GM18511 (cell line): Measurements from ENCODE around the gene TNKS2.
"Not testable (repeated sequence)": the region's sequence is repeated elsewhere in the genome, so short reads cannot be mapped to it uniquely, and the experiment has no call there.

Experiments used
- ATAC-seq: cut with Tn5 transposase; IDR thresholded peaks from one replicate; pipeline ENCODE4 v1.9.1; 2021; ENCODE audit warnings: mild to moderate bottlenecking, moderate library complexity; ENCODE audit not compliant: unreplicated experiment

Gene TNKS2

GRCh38 chr10:91864744-91865143, 66.5 kb downstream of the TNKS2 start:
- ATAC-seq = no peak

GRCh38 chr10:91865562-91866081, 67.4 kb downstream of the TNKS2 start:
- ATAC-seq = no peak

- ATAC-seq = no peak
Observed at GRCh38 chr10:91875156-91875555, 76.9 kb downstream of the TNKS2 start.

GRCh38 chr10:91875779-91876178, 77.6 kb downstream of the TNKS2 start:
- ATAC-seq = no peak

GRCh38 chr10:91879515-91880170, 81.4 kb downstream of the TNKS2 start:
- no peak for ATAC-seq

- no peak for ATAC-seq
Observed at GRCh38 chr10:91880310-91880709, 82.1 kb downstream of the TNKS2 start.

GRCh38 chr10:91883549-91884444, 85.6 kb downstream of the TNKS2 start:
- ATAC-seq = no peak

GRCh38 chr10:91884536-91884935, 86.3 kb downstream of the TNKS2 start:
- no peak for ATAC-seq

- ATAC-seq = no peak
Observed at GRCh38 chr10:91885362-91886079, 87.3 kb downstream of the TNKS2 start.

GRCh38 chr10:91886954-91887271, 88.7 kb downstream of the TNKS2 start:
- ATAC-seq = no peak

GRCh38 chr10:91887272-91888076, 89.2 kb downstream of the TNKS2 start:
- ATAC-seq = no peak

- ATAC-seq = no peak
Observed at GRCh38 chr10:91891125-91892001, 93.1 kb downstream of the TNKS2 start.

- ATAC-seq = no peak
Observed at GRCh38 chr10:91893051-91893450, 94.8 kb downstream of the TNKS2 start.

- not testable (repeated sequence) for ATAC-seq
Observed at GRCh38 chr10:91894261-91894685, 96.0 kb downstream of the TNKS2 start.

GRCh38 chr10:91896212-91896756, 98.1 kb downstream of the TNKS2 start:
- ATAC-seq = no peak

GRCh38 chr10:91897421-91897820, 99.2 kb downstream of the TNKS2 start:
- no peak for ATAC-seq

GRCh38 chr10:91901784-91902677, 103.8 kb downstream of the TNKS2 start:
- ATAC-seq = no peak

GRCh38 chr10:91907033-91907594, 108.9 kb downstream of the TNKS2 start:
- ATAC-seq = no peak
